Fibroblast of skin of left quadriceps (primary cell): ENCODE measurements around the gene CYP17A1.

Experiments
- DNase-seq, 2 experiments: peaks; one replicate each; pipeline ENCODE4 v3.0.0-alpha.2; 2013; ENCODE audit warnings: low read depth in 2 of 2

Gene CYP17A1

GRCh38 chr10:102804382-102805055 lies 32.7 kb downstream of the CYP17A1 start:
- no peak for DNase-seq

GRCh38 chr10:102802920-102803534 lies 34.2 kb downstream of the CYP17A1 start:
- peak; percentile 66 to 69 for DNase-seq

GRCh38 chr10:102801978-102802377 lies 35.2 kb downstream of the CYP17A1 start:
- no peak for DNase-seq

- DNase-seq: peak in 1 of 2 experiments; percentile 15
Measured at GRCh38 chr10:102801496-102801895, 35.7 kb downstream of the CYP17A1 start.

- DNase-seq: no peak
Measured at GRCh38 chr10:102800611-102801335, 36.4 kb downstream of the CYP17A1 start.

- no peak for DNase-seq
Measured at GRCh38 chr10:102799691-102800471, 37.3 kb downstream of the CYP17A1 start.

- no peak for DNase-seq
Measured at GRCh38 chr10:102796407-102797176, 40.6 kb downstream of the CYP17A1 start.

GRCh38 chr10:102795453-102796406 lies 41.5 kb downstream of the CYP17A1 start:
- no peak for DNase-seq

- DNase-seq: no peak
Measured at GRCh38 chr10:102791754-102792395, 45.3 kb downstream of the CYP17A1 start.

- no peak for DNase-seq
Measured at GRCh38 chr10:102785818-102786217, 51.4 kb downstream of the CYP17A1 start.

- DNase-seq: no peak
Measured at GRCh38 chr10:102783568-102783967, 53.6 kb downstream of the CYP17A1 start.

- no peak for DNase-seq
Measured at GRCh38 chr10:102782673-102783551, 54.3 kb downstream of the CYP17A1 start.

- no peak for DNase-seq
Measured at GRCh38 chr10:102781921-102782557, 55.2 kb downstream of the CYP17A1 start.

GRCh38 chr10:102781090-102781920 lies 55.9 kb downstream of the CYP17A1 start:
- DNase-seq: no peak
